HG03378 (cell line): ENCODE results near the gene CLDN2.
"Not testable (repeated sequence)": the region's sequence is repeated elsewhere in the genome, so short reads cannot be mapped to it uniquely, and the experiment has no call there.

Experiments used
- ATAC-seq: cut with Tn5 transposase; IDR thresholded peaks from one replicate; pipeline ENCODE4 v1.9.1; 2021; ENCODE audit warnings: mild to moderate bottlenecking, moderate library complexity; ENCODE audit not compliant: unreplicated experiment

The CLDN2 gene

GRCh38 chrX:106955004-106955772 lies 35.0 kb downstream of the CLDN2 start:
- ATAC-seq = no peak

GRCh38 chrX:106957856-106958255 lies 37.7 kb downstream of the CLDN2 start:
- no peak for ATAC-seq

GRCh38 chrX:106959901-106960300 lies 39.7 kb downstream of the CLDN2 start:
- no peak for ATAC-seq

- ATAC-seq = no peak
These were observed 42.9 kb downstream of the CLDN2 start for GRCh38 chrX:106963111-106963510.

GRCh38 chrX:106964290-106964689 lies 44.1 kb downstream of the CLDN2 start:
- ATAC-seq = no peak

- ATAC-seq = not testable (repeated sequence)
These were observed 46.3 kb downstream of the CLDN2 start for GRCh38 chrX:106966547-106966946.

GRCh38 chrX:106972896-106973295 lies 52.7 kb downstream of the CLDN2 start:
- no peak for ATAC-seq

GRCh38 chrX:106973433-106974149 lies 53.4 kb downstream of the CLDN2 start:
- no peak for ATAC-seq

- ATAC-seq = no peak
These were observed 56.2 kb downstream of the CLDN2 start for GRCh38 chrX:106976416-106976815.
